WERI-Rb-1 (cell line): ENCODE measurements around the gene PARP12.

Source experiments
- DNase-seq: peaks from one replicate; pipeline ENCODE4 v3.0.0-alpha.2; 2020
- H3K27ac ChIP-seq: fragments of 250-450 bp; sonication (Bioruptor Pico); 2 replicates; pipeline ENCODE4 v1.5.1; 2020; ENCODE audit warnings: mild to moderate bottlenecking, moderate library complexity
- H3K27me3 ChIP-seq: fragments of 250-450 bp; sonication (Bioruptor Pico); 2 replicates; pipeline ENCODE4 v1.5.1; 2021; ENCODE audit warnings: mild to moderate bottlenecking, low read depth, moderate library complexity; ENCODE audit not compliant: insufficient read depth, severe bottlenecking
- H3K36me3 ChIP-seq: fragments of 250-450 bp; sonication (Bioruptor Pico); 2 replicates; pipeline ENCODE4 v1.5.1; 2020; ENCODE audit warnings: mild to moderate bottlenecking, moderate library complexity
- H3K4me3 ChIP-seq: 2 replicates; pipeline ENCODE4 v1.5.1; 2011; ENCODE audit warnings: low read depth, mild to moderate bottlenecking, control low read depth, low read length
- H3K9me3 ChIP-seq: fragments of 250-450 bp; sonication (Bioruptor Pico); 2 replicates; pipeline ENCODE4 v1.5.1; 2021; ENCODE audit warnings: mild to moderate bottlenecking, moderate library complexity; ENCODE audit not compliant: severe bottlenecking
- CTCF ChIP-seq: IDR thresholded peaks from 2 replicates; pipeline ENCODE4 v1.5.1; 2011; ENCODE audit warnings: low read depth, mild to moderate bottlenecking, control low read depth, inconsistent platforms, low read length

PARP12 gene

GRCh38 chr7:140061607-140061930 lies 1.2 kb downstream of the PARP12 start:
- Histone ChIP-seq H3K9me3 (no peaks in the 10 kb centered on the region), H3K4me3 (no peak overlapping the region), H3K27ac (no peak overlapping the region), H3K27me3 (no peaks in the 10 kb centered on the region), H3K36me3 (no peaks in the 10 kb centered on the region)
- TF ChIP-seq CTCF = no peak
- DNase-seq = no peak

- no peak for TF ChIP-seq CTCF
- Histone ChIP-seq H3K9me3 (no peaks in the 10 kb centered on the region), H3K27ac (no peak overlapping the region), H3K4me3 (no peak overlapping the region), H3K36me3 (no peaks in the 10 kb centered on the region), H3K27me3 (no peaks in the 10 kb centered on the region)
- no peak for DNase-seq
Measured at GRCh38 chr7:140060788-140061606, 1.8 kb downstream of the PARP12 start.

GRCh38 chr7:140060243-140060630 lies 2.5 kb downstream of the PARP12 start:
- DNase-seq = no peak
- no peaks in the 10 kb centered on the region for H3K9me3 ChIP-seq
- no peak overlapping the region for H3K27ac ChIP-seq
- H3K27me3 ChIP-seq = no peaks in the 10 kb centered on the region
- H3K36me3 ChIP-seq = no peaks in the 10 kb centered on the region
- no peak for TF ChIP-seq CTCF
- no peak overlapping the region for H3K4me3 ChIP-seq

- Histone ChIP-seq H3K27me3 (no peaks in the 10 kb centered on the region), H3K36me3 (no peaks in the 10 kb centered on the region), H3K4me3 (no peak overlapping the region), H3K9me3 (no peaks in the 10 kb centered on the region), H3K27ac (no peak overlapping the region)
- TF ChIP-seq CTCF = no peak
- no peak for DNase-seq
Measured at GRCh38 chr7:140059273-140060242, 3.2 kb downstream of the PARP12 start.

GRCh38 chr7:140058517-140058916 lies 4.2 kb downstream of the PARP12 start:
- Histone ChIP-seq H3K9me3 (no peaks in the 10 kb centered on the region), H3K27me3 (no peaks in the 10 kb centered on the region), H3K4me3 (no peak overlapping the region), H3K27ac (no peak overlapping the region), H3K36me3 (no peaks in the 10 kb centered on the region)
- no peak for DNase-seq
- TF ChIP-seq CTCF = no peak
